Mucosa of gallbladder (tissue), 1 donor: ENCODE results near the gene ALCAM. TPM values are rescaled to one million over a fixed set of nuclear protein-coding genes. Genes with fewer than 3 reads are reported as not detected.
"Not testable (repeated sequence)": the region's sequence is repeated elsewhere in the genome, so short reads cannot be mapped to it uniquely, and the experiment has no call there.

Source experiments
- DNase-seq: peaks from one replicate; pipeline ENCODE4 v3.0.0-alpha.2; 2020; ENCODE audit warnings: low spot score
- total RNA-seq: library from RNA; stranded (reverse); gene quantifications from one replicate; pipeline ENCODE4 v1.2.1, GENCODE V29; 2021
- donor health status: DM: no; HTN: no; CAD: no.

ALCAM gene
- total RNA-seq, 1 donor from 2014 or later, result 43.9 TPM

GRCh38 chr3:105593315-105593714, 226.6 kb downstream of the ALCAM start:
- DNase-seq, result no peak

DNA sequence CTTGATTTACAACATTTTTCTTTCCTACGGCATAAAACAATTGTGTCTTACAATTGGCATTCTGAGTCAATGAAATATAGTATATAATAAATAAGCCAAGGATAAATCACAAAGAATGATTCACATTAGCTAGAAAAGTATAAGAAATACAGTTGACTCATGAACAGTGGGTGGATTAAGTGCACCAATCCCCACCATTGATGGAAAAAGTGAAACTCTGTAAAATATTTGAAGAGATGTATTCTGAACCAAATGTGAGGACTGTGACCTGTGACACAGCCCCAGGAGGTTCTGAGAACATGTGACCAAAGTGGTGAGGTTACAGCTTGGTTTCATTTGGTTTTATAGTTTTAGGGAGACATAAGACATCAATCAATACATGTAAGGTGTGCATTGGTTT, 227.5 kb downstream of the ALCAM start:
- DNase-seq, result no peak

DNA sequence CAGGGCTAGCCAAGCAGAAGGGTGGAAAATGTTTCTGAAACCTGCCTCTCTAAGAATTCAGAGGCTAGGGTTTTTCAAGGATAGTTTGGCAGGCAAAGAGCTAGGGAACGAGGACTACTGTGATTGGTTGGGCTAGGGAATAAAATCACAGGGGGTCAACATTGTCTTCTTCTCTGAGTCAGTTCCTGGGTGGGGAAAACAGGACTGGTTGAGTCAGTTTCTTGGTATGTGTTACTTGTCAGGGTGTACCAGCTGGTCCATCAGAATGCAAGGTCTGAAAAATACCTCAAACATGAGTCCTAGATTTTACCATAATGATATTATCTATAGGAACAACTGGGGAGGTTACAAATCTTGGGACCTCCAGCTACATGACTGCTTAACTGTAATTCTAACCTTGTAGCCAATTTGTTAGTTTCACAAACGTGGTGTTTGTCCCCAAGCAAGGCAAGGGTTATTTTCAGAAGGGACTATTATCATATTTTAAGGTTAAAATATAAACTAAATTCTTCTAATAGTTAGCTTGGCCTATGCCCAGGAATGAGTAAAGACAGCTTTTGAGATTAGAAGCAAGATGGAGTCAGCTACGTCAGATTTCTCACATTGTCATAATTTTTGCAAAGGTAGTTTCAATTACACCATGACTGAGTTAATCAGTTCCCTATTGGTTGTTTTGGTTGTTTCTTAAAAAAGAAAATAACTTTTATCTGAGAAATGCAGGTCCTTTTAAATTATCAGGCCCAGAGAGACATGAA, 231.5 kb downstream of the ALCAM start:
- no peak for DNase-seq

GRCh38 chr3:105599350-105599749, 232.6 kb downstream of the ALCAM start:
- DNase-seq, result no peak

- not testable (repeated sequence) for DNase-seq
Measured at GRCh38 chr3:105601756-105602155, 235.0 kb downstream of the ALCAM start.

GRCh38 chr3:105602286-105602685, 235.6 kb downstream of the ALCAM start:
- not testable (repeated sequence) for DNase-seq

- not testable (repeated sequence) for DNase-seq
Measured at GRCh38 chr3:105603516-105603915, 236.8 kb downstream of the ALCAM start.

GRCh38 chr3:105606016-105606415, 239.3 kb downstream of the ALCAM start:
- no peak for DNase-seq

DNA sequence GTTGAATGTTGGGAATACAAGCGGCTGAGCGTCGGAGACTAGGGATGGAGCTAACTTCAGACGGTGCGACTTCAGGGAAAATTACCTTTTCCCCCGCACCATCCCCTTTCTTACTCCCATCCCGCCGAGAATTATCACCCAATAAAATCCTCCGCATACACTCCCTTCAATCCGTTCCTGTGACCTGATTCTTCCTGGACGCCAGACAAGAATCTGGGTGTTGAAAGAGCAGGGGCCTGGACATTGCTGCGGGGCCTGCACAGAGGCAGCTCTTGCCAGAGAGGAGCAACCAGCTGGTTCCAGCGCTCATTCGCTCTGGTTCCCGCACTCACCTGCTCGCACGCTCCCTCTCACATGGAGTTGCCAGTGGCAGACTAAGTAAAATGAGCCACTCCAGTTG, 241.9 kb downstream of the ALCAM start:
- DNase-seq, result no peak

GRCh38 chr3:105610473-105610872, 243.8 kb downstream of the ALCAM start:
- DNase-seq, result no peak

GRCh38 chr3:105611304-105612192, 244.8 kb downstream of the ALCAM start:
- peak; percentile 66 for DNase-seq

GRCh38 chr3:105613120-105613519, 246.4 kb downstream of the ALCAM start:
- DNase-seq, result no peak

GRCh38 chr3:105614288-105615030, 247.8 kb downstream of the ALCAM start:
- DNase-seq, result no peak

DNA sequence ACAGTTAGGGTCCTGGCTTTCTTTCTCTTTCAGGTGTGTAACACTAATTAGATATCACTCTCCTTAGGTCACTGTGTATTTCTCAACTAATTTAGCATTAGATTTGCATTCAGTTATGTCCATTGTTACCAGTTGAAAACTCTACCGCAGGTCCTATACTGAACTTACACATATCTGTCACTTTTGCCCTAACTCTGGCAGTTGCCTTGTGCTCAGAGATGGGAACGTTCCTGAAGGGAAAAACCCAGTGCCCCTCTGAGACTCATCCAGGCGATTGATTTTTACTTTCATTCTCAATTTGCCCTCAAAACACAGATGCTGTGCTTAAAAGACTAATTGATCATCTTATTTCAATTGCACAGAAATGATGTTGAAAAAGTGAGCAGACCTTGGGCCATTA, 249.1 kb downstream of the ALCAM start:
- DNase-seq, result no peak

DNA sequence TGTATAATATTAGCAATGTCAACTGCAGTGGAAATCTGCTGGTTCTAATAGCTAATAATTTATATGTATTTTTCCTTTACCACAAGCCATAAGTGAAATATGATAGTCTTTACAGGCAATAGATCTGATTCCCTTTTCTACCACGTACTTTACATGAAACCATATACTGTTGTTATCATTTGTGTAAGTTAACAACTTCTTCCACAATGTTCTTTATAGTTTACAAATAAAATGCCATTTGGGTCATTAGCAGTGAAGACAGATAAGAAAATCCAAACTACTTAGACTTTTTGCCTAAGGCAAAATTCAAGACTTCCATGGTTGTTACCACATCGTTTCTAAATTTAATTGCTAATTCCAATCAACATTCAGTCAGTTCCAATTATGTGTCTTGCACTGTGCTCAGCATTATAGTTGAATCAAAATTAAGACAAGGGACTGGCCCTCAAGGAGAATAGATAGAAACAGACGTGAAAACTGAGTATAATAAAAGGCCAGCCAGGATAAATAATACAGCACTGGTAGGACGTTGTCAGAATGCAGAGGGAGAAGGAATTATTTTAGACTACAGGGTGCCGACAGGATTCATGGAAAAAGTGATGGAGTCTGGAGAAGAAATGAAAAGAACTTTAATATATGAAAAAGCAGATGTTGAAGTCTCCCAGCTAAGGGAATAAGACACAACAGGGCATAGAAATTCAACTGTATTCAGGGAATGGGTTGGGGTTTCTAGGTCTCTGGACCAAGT, 249.8 kb downstream of the ALCAM start:
- no peak for DNase-seq

- DNase-seq, result no peak
Measured at GRCh38 chr3:105618556-105618955, 251.8 kb downstream of the ALCAM start.

GRCh38 chr3:105619651-105620050, 252.9 kb downstream of the ALCAM start:
- DNase-seq, result no peak

GRCh38 chr3:105620236-105620635, 253.5 kb downstream of the ALCAM start:
- DNase-seq, result no peak

- no peak for DNase-seq
Measured at GRCh38 chr3:105622169-105622568, 255.5 kb downstream of the ALCAM start.
